Ammon's horn (tissue), 1 donor: ENCODE measurements around the gene PARP6.

Experiments
- DNase-seq: peaks from one replicate; pipeline ENCODE4 v3.0.0-alpha.2; 2016; ENCODE audit warnings: low spot score

The PARP6 gene

DNA sequence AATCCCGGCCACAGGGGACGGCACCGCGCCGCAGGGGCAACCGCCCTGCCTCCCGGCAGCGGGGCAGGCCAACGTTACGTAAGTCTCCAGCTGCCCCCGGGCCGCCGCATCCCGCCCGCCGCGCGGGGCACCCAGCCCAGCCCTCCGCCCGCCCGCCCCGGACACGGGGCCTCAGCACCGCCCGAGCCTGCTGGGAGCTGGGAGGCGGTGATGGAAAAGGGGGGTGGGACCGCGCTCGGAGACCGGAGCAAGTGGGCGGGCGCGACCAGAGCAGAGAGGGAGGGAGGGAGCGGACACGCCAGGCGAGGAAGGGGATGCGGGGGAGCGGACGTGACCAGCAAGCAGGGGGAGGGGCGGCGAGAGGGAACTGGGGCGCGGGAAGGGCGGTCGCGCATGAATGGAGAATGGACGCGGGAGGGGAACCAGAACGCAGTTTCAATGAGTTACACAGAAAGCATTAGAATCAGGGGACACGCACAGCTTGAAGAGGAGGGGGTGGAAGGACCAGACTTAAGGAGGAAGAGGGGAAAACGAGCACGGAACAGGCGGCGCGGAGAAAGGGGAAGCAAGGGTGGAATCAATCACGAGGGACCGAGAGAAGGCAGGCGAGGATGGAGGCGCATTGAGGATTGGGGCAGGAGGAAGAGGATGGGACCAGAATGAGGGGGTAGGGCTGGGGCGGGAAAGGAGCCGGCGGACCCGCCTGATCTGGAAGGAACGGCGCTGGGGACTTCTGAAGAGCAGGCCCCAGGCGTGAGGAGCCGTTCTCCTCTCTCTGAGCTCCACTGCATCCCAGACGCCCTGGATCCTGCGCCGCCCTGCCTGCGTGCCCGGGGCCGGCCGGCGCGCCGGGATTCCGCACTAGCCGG is 41.9 kb downstream of the PARP6 start:
- DNase-seq: peak; percentile 94

DNA sequence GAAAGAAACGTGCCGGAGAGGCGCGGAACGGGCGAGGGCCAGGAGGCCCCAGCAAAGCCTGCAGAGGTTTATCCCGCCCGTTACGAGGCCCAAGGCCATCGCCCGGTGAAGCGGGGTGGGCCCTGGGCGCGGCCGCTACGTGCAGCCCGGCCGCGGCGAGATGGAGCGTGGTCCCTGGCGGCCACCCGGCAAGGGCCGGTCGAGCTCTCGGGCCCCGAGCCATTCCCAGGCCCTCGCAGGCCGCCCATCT is 42.5 kb downstream of the PARP6 start:
- no peak for DNase-seq

DNA sequence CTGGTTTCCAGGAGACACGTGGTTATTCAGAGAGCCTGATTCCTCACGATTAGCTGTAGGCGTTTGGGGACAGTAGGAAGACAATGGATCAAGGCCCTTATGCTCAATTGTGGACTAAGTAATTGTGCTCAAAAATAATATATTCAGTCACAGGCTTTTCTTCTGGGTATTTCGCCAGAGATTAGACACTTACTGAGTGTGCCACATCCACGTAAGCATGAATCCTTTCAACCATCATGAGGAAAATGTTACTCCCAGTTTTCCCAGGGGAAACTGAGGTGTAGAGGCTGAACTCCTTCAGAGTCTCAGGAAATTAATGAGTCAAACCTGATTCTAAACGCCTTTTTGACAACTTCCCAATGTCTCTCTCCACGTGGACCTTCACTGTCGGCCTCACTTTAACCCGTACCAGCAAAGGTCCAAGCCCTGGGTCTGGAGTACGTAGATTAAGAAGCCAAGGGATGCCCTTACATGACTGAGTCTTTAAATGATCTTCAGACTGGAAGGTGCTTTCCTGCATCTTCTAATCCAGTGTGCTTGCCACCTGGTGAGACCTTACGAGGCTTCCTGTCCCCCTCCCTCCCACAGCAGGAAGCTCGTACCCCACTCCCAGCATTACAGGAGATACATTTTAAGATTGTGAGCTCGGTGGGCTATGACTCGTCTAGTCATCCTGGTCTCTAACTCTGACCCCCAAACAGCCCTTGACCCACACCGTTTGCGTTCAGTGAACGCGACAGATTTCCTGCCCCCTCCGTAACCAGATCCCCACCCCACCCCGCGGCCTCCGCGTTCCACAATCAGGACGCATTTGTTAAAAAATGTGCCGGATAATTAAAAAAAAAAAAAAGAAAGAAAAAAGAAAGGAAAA is 43.0 kb downstream of the PARP6 start:
- DNase-seq: no peak

DNA sequence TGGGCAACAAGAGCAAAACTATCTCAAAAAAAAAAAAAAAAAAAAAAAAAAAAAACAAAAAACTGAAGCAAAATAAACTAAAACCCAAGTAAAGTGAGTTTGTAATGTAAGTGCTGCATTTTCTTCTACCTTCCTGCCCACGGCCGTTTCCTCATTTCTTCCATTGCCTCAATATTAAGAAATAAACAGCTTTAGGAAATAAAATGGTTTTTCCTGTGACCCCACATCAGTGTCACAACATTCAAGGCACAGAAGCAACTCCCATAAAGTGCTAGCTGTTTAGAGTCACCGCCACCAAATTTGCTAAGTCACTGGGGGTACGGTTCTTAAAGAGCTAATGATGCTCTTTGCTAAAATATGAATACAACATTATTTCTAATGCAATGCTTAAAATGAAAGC is 44.6 kb downstream of the PARP6 start:
- no peak for DNase-seq

DNA sequence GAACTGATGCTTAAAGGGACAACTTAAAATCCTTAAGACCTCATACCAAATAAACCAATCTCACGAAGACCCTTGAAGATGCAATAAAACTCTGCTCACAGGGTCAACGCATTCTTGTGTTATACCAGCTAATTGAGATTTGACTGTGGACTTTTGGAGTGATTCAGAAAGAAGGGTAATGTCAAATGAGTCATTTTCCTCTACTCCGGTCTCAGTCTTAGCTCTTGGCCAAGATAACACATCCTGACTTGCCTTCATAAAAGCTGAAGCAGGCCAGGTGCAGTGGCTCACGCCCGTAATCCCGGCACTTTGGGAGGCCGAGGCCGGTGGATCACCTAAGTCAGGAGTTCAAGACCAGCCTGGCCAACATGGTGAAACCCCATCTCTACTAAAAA is 45.2 kb downstream of the PARP6 start:
- no peak for DNase-seq

DNA sequence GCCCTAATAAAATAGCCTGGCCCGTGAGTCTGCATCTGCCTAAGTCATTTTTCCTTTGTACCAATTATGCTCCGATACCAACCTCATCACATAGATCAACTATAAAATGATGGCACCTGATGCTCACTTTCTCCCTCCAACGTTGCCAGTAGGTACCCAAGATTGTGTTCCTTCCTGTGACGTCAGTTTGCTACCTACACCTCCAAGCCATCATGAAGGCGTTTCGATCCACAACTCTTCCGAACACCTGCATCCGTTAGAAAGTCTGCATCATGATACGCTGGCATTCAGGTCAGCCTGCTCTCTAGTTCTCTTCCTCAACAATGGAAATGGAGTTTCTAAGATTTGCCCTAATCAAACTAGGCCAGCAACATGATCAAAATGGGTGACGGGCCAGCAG is 49.1 kb downstream of the PARP6 start:
- no peak for DNase-seq

DNA sequence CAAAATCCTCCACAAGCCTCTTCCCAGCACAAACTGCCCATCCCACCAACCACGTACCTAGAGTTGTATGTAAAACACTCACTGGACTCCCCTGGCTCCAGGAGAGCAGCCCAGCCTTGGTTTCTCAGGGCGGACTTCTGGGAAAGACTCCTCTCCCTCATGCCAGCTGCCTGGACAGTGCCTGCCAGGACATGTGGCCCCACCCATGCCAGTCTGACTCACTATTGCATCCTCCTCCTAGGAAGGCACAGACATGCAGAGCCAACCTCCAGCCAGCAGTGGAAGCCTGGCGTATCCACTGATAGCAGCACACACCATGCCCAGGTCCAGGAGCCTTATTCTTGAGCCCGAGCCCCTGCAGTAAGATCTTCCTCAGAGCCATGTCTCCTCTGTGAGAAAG is 50.0 kb downstream of the PARP6 start:
- DNase-seq: no peak

DNA sequence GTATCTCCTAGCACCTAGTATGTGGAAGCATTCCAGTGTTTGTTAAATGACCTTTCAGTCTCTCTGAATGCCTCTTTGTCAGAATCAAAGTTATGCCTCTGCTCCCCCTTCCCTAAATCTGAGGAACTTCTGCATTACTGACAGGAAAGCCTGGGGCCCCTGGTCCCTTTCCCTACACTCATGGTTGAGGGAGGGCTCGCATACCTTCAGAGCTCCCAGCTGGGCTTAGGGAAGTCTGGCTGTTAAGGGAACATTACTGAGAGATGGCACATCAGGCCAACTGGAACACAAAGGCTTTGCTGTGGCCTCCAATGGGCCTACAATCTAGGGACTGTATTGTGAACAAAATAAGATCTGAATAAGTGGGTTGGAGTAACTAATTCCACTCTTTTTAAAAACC is 51.7 kb downstream of the PARP6 start:
- DNase-seq: no peak

DNA sequence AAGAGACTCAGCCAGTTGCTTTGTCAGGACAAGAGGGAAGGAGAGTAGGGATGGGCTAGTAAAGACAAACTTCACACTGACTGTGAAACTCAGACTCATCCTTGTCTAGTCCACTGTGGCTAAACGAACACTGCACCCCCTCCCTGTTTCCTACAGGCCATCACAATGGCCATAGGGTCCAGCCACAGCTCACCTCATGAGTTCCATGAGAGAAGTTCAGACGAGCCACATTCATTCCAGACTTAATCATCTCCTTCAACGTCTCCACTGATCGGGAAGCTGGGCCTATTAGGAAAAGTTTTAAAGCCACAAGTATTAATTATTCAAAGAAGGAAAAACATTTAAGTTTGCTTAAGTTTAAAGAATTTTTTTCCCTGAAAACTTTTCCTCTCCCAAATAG is 55.1 kb downstream of the PARP6 start:
- no peak for DNase-seq

DNA sequence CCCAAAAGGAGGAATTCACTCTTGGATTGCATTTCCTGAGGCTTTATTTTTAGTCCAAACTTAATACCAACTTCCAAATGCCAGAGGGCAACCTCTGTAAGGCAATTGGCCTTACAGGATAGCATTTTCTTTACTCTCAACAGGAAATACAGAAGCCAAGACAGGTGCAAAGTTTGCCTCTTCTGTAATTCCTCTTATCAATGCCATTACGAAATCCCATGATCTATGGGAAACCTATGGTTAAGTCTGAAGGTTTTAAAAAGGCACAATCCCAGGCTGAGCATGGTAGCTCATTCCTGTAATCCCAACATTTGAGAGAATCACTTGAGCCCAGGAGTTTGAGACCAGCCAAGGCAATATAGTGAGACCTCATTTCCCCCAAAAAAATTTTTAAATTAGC is 56.3 kb downstream of the PARP6 start:
- DNase-seq: no peak

DNA sequence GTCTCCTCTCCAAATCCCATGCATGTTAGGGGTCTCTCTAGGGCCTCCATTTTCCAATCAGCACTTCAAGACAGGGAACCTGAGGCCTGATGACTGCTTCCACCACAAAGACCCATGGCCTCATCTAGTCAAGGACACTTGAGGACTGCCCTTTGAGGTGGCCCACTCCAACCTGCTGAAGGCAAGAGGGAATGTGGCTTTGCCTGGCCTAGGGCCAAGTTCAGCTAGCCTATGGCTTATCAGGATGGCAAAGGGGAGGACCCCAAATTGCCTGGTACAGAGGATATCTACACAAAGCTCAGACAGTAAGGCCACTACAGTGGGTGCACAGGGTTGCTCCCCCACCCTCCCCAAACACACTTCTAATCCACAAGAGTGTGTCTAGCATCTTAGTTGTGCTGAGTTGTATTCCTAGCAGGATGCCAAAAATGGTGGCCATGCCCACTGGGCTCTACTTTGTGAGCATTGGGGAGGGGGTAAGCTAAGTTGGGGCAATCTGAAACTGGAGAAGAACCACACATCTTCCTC is 64.7 kb downstream of the PARP6 start:
- no peak for DNase-seq

DNA sequence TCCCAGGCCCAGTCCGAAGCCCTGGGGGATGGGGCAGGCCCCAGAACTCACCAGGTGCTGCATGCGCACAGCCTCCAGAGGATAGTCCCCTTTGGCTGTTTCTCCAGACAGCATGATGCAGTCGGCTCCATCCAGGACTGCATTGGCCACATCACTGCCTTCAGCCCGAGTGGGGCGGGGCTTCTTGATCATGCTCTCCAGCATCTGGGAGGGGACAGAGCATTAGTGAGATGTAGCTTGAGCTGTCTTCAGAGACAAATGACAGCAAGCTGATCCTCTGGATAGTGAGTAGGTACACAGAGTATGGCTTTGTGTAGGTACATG is 65.7 kb downstream of the PARP6 start:
- no peak for DNase-seq

DNA sequence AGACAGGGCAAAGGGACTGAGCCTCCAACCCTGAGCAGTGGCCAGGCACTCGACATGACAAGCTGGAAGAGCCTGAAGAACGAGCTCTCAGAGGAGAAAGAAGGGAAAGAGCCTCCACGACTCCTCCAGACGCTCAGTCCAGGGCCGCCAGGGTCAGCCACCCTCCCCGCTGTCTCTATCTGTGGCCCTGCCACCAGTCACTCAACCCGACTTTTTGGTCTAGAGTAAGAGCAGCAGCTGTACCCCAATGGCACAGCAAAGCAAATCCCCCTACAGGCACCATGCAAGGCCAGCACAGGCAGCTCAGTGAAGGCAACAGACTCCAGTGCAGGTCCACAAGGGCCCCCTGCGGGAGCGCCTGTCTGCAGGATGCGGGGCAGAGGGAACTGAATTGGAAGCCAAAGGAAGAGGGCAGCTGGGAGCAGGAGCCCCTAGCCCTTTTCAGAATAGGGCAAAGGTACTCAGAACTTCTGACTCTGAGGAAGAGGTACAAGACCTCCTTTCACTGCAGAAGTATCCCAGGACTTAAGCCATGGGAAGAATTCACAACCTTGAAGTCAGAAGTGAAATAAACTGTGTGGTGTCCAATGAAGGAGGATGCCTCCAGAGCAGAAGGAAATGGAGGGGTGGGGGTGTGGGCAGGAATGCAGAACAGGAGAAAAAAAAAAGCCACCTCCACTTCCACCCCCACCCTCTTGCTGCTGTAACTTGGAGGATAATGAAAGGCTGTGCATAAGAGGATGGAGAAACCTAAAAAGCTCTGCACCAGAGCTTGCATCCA is 66.3 kb downstream of the PARP6 start:
- no peak for DNase-seq

DNA sequence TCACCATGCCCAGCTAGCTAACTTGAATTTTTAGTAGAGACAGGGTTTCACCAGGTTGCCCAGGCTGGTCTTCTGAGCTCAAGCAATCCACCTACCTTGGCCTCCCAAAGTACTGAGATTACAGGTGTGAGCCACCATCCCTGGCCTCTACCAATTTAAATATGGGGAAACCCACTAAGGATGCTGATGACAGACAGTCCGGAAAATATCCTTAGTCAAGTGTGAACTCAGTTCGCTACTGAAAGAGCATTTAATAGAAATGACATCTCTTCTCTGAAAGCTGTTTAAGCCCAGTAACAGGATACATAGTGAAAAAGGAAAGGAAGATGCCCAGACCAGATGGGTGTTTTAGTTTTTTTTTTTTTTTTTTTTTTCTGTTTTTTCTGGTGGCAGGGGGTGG is 67.1 kb downstream of the PARP6 start:
- DNase-seq: no peak

DNA sequence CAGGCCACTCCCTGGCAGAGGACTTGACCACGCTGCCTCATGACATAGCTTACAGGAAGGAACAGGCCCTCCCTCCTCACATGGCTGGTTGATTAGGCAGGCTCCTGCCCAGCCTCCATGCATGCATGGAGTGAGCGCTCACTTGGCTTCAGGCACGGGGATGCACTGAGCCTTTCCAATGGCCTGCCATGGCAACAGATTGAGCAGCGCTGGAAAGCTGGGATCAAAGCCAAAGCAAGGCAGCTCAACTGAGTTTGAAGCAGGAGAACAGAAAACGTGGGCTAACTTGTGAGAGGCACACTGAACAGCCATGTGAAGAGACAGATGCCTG is 68.9 kb downstream of the PARP6 start:
- DNase-seq: peak; percentile 94

DNA sequence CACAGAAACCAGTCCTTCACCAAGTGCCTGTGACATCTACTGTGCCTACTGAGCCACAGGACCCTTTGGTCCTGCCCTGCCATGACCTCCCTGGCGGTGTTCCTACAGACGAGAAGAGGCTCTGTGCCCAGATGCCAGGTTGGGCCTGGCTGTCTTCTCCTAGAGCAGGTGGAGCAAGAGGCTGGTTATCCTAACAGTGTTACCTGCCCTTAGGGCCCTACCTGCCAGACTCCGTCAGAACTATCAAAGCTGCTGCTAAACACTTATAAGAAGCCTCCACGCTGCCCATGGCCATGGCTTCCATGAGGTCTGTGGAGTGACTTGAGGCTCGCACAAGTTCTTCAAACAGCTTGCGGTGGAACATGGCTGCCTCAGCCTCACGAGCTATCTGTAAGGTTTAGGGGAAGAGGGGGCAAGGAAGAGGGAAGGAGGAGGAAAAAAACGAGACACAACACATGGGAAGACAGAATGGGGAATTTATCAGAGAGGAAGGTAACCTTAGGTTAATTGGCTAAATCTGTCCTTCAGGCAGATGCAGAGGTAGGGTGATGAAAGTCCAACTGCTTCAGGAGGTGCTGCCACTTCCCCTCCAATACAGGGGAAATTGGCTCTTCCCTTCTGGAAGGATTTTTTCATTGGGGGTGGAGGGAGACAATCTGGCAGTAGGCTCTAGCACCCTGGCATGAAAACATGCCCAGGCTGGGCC is 69.4 kb downstream of the PARP6 start:
- DNase-seq: no peak

DNA sequence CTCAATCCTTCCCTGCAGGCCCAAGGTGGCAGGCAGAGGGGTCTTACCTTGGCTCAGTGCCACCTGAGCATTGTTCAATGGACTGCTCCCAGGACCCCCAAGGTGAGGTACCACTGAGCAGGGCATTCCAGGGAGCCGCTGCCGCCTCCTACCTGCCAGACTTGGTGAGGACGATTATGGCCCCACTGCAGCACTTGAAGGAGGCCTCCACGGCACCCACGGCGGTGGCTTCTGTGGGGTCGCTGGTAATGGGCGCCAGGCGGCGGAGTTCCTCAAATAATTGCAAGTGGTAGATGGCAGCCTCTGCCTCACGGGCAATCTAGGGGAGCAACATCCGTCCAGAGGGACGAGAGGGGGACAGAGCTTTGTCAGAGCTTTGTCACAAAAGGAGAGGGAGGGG is 70.1 kb downstream of the PARP6 start:
- no peak for DNase-seq

DNA sequence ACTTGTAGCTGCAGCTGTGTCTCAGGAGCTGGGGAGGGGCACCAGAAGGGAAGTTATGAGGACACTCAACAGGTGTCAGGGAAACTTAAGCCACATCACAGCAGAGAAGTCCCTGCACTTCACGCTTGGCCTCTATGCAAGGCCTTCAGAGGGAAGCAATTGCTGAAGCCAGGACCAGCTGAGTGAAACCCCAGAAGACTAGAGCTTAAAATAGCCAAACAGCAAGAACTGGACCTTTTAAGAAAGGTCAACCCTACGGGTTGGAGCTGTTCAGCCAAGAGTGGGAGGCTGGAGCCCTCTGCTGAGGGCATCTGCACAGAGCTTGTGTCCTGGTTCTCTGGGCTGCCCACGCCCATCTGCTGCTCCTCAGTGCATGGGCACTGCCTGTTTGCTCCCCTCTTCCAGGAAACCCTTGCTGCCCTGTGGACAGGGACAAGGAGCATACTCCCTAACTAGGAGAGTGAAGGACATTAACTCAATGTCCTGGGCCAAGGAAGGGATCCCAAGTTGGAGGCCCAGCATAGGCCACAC is 70.9 kb downstream of the PARP6 start:
- no peak for DNase-seq

DNA sequence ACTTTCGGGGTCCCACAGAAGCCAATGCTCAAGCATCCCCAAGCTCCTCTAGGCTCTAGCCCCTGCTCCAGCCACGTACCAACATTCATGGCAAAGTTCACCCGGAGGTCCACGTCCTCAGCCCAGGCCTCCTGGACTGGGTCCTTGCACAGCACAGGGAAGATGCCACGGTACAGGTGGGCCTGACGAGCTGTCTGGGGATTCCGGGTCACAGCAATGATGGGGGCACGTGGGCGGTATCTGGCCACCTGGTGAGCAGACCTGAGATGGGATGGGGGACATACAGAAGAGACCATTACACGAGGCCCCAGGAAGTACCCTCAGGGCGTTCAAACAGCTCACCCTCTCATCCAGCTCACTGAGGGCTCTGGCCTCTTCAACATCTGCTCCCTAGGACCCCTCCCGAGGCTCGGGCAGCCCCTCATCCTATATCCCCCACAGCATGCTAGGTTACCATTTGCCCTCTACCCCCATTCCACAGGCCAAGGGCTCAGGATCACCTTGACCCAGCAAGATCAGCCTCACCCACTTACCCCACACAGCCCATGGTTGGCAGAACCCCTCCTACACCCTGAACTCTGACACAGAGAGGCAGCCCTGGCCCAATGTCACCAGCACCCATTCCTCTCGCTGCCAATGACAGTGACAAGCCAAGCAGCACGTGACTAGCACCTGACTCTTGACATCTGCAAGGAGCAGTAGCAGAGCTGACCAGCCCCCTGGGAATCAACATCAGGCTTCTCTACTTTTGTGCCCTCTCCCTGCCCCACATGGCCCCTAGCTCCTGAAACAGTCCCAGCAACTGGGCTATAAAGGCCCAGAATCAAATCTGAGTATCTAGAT is 71.7 kb downstream of the PARP6 start:
- DNase-seq: no peak

DNA sequence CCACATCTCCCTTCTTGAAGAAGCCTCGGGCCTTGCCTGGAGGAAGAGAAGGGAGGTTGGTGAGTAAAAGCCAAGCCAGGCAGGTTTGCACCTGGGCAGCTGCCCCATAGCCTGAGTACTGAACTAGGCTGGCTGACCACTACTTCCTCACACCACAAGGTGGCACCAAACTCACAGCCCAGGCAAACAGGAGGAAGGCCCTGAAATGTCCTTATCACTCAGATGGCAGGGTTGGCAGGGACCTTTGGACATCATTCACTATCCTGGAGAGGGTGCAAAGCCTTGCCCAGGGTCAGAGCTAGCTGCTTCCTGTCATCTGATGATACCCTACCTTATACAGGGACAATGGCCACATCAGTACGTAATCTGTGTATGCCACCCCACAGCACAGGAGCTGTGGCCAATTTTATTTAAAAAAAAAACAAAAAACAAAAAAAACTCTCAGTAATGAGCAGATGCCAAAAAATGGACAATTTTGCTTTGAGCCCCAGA is 72.6 kb downstream of the PARP6 start:
- DNase-seq: peak; percentile 90

DNA sequence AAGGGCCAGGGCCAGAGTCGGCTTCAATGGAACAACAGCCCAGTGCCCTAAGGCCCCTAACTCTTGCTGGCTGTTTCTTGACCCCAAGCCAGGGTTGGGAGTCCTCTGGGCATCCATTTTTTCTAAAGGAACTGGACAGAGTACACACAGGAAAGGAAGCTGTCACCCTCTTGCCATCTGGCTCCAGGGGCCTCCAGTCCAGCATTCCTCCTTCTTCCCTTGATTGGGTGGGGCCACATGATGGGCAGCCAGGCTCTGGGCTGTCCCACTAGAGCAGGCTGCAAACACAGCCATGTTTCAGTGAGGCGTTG is 73.2 kb downstream of the PARP6 start:
- no peak for DNase-seq
